ENCODE measurements around the gene MRPL24. TPM values are rescaled to one million over a fixed set of nuclear protein-coding genes. Genes with fewer than 3 reads are reported as not detected.

Gene MRPL24
- total RNA-seq, 1 donor, result 17.7 TPM

- no peak for DNase-seq (ENCODE audit: insufficient read length, low spot score, missing footprints)
- H3K36me3 ChIP-seq (ENCODE audit: insufficient read depth, low read length), result peaks cover 43% of the 10 kb centered on the region
- H3K27me3 ChIP-seq (ENCODE audit: insufficient read depth, low read length), result no peaks in the 10 kb centered on the region
- no peaks in the 10 kb centered on the region for H4K20me1 ChIP-seq (ENCODE audit: insufficient read depth, low read length)
- H3K4me2 ChIP-seq (ENCODE audit: insufficient read depth, low read length), result peak overlapping the region; percentile 93
- H3K79me2 ChIP-seq (ENCODE audit: insufficient read depth, low read length), result peaks cover 79% of the 10 kb centered on the region
- H3K4me1 ChIP-seq (ENCODE audit: insufficient read depth, low read length), result peaks cover 48% of the 10 kb centered on the region
- no peaks in the 10 kb centered on the region for H3K9me3 ChIP-seq (ENCODE audit: low read depth, low read length)
- peak overlapping the region; percentile 73 for H3K4me3 ChIP-seq (ENCODE audit: insufficient read depth, low read length)
- H3K27ac ChIP-seq (ENCODE audit: low read depth, low read length), result peak overlapping the region; percentile 100
- TF ChIP-seq, protein P1, sequence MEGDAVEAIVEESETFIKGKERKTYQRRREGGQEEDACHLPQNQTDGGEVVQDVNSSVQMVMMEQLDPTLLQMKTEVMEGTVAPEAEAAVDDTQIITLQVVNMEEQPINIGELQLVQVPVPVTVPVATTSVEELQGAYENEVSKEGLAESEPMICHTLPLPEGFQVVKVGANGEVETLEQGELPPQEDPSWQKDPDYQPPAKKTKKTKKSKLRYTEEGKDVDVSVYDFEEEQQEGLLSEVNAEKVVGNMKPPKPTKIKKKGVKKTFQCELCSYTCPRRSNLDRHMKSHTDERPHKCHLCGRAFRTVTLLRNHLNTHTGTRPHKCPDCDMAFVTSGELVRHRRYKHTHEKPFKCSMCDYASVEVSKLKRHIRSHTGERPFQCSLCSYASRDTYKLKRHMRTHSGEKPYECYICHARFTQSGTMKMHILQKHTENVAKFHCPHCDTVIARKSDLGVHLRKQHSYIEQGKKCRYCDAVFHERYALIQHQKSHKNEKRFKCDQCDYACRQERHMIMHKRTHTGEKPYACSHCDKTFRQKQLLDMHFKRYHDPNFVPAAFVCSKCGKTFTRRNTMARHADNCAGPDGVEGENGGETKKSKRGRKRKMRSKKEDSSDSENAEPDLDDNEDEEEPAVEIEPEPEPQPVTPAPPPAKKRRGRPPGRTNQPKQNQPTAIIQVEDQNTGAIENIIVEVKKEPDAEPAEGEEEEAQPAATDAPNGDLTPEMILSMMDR (IDR thresholded peaks at IDR 0.05; ENCODE audit: extremely low read depth, low read depth, low read length), result no peak
- peak overlapping the region; percentile 28 for H2AFZ ChIP-seq (ENCODE audit: low read length)
These were observed 5.5 kb upstream of the MRPL24 start for GRCh38 chr1:156746406-156746727.

GRCh38 chr1:156745881-156746280, 5.0 kb upstream of the MRPL24 start:
- Histone ChIP-seq H3K36me3 (ENCODE audit: insufficient read depth, low read length) (peaks cover 44% of the 10 kb centered on the region), H3K27ac (ENCODE audit: low read depth, low read length) (peak overlapping the region; percentile 100), H4K20me1 (ENCODE audit: insufficient read depth, low read length) (no peaks in the 10 kb centered on the region), H2AFZ (ENCODE audit: low read length) (no peak overlapping the region), H3K4me1 (ENCODE audit: insufficient read depth, low read length) (peaks cover 50% of the 10 kb centered on the region), H3K79me2 (ENCODE audit: insufficient read depth, low read length) (peaks cover 75% of the 10 kb centered on the region), H3K27me3 (ENCODE audit: insufficient read depth, low read length) (no peaks in the 10 kb centered on the region), H3K4me3 (ENCODE audit: insufficient read depth, low read length) (peak overlapping the region; percentile 73), H3K4me2 (ENCODE audit: insufficient read depth, low read length) (peak overlapping the region; percentile 93), H3K9me3 (ENCODE audit: low read depth, low read length) (no peaks in the 10 kb centered on the region)
- DNase-seq (ENCODE audit: insufficient read length, low spot score, missing footprints), result no peak
- TF ChIP-seq, protein P1 (IDR thresholded peaks at IDR 0.05; ENCODE audit: extremely low read depth, low read depth, low read length), result no peak

GRCh38 chr1:156744786-156745419, 4.0 kb upstream of the MRPL24 start:
- peak overlapping the region; percentile 100 for H3K27ac ChIP-seq (ENCODE audit: low read depth, low read length)
- H4K20me1 ChIP-seq (ENCODE audit: insufficient read depth, low read length), result no peaks in the 10 kb centered on the region
- no peak overlapping the region for H3K4me2 ChIP-seq (ENCODE audit: insufficient read depth, low read length)
- no peaks in the 10 kb centered on the region for H3K27me3 ChIP-seq (ENCODE audit: insufficient read depth, low read length)
- H3K9me3 ChIP-seq (ENCODE audit: low read depth, low read length), result no peaks in the 10 kb centered on the region
- TF ChIP-seq, protein P1 (IDR thresholded peaks at IDR 0.05; ENCODE audit: extremely low read depth, low read depth, low read length), result no peak
- H2AFZ ChIP-seq (ENCODE audit: low read length), result no peak overlapping the region
- H3K4me3 ChIP-seq (ENCODE audit: insufficient read depth, low read length), result no peak overlapping the region
- peaks cover 74% of the 10 kb centered on the region for H3K79me2 ChIP-seq (ENCODE audit: insufficient read depth, low read length)
- H3K36me3 ChIP-seq (ENCODE audit: insufficient read depth, low read length), result peaks cover 44% of the 10 kb centered on the region
- DNase-seq (ENCODE audit: insufficient read length, low spot score, missing footprints), result no peak
- peaks cover 53% of the 10 kb centered on the region for H3K4me1 ChIP-seq (ENCODE audit: insufficient read depth, low read length)

DNA sequence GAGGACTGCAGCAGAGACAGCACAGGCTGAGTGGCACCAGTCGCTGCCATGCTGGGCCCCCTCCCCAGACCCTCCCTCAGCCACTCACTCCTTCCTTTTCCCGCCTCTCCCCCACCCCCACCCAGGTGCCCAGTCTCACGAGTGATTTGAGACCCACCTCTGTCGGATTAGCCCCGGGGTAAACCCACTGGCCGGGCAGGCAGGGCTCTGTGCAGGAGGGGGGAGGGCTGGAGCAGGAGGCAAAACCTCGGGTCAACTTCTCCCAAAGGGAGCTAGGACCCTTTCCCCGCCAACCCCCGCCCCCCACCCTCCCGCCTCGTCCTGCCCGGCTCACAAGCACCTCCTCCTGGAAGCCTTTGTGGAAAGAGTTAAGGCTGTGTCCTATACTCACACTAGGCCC, 3.5 kb upstream of the MRPL24 start:
- Histone ChIP-seq H3K27me3 (ENCODE audit: insufficient read depth, low read length) (no peaks in the 10 kb centered on the region), H2AFZ (ENCODE audit: low read length) (no peak overlapping the region)
- DNase-seq (ENCODE audit: insufficient read length, low spot score, missing footprints), result no peak

More for the DNA sequence above, 3.5 kb upstream of the MRPL24 start:
- H3K4me2 ChIP-seq (ENCODE audit: insufficient read depth, low read length), result no peak overlapping the region
- no peaks in the 10 kb centered on the region for H3K9me3 ChIP-seq (ENCODE audit: low read depth, low read length)
- H3K4me3 ChIP-seq (ENCODE audit: insufficient read depth, low read length), result no peak overlapping the region
- peaks cover 45% of the 10 kb centered on the region for H3K36me3 ChIP-seq (ENCODE audit: insufficient read depth, low read length)
- TF ChIP-seq, protein P1 (IDR thresholded peaks at IDR 0.05; ENCODE audit: extremely low read depth, low read depth, low read length), result no peak
- H3K4me1 ChIP-seq (ENCODE audit: insufficient read depth, low read length), result peaks cover 48% of the 10 kb centered on the region
- peaks cover 74% of the 10 kb centered on the region for H3K79me2 ChIP-seq (ENCODE audit: insufficient read depth, low read length)
- H4K20me1 ChIP-seq (ENCODE audit: insufficient read depth, low read length), result no peaks in the 10 kb centered on the region
- H3K27ac ChIP-seq (ENCODE audit: low read depth, low read length), result peak overlapping the region; percentile 100
